ENCODE measurements around the gene DCAF5. TPM values are rescaled to one million over a fixed set of nuclear protein-coding genes. Genes with fewer than 3 reads are reported as not detected.

DCAF5 gene
- total and polyA plus RNA-seq, 4 donors = 29.3 to 51.1 (median 39.2) TPM

- peaks cover 2% of the 10 kb centered on the region for H3K36me3 ChIP-seq (ENCODE audit: control insufficient read depth, insufficient read depth, low read length)
- 0% methylated on average over 55 of the region's 57 CpGs for WGBS (ENCODE audit: insufficient coverage)
- H3K27ac ChIP-seq (ENCODE audit: low read depth, low read length) = peak overlapping the region; percentile 94
- H3K4me3 ChIP-seq (ENCODE audit: low read depth, low read length) = peak overlapping the region; percentile 91
- peak in 5 of 6 donors; percentile 40 to 89 (median 61) for DNase-seq (ENCODE audit: low read depth in 4 of 6, low spot score in 6 of 6)
- no peaks in the 10 kb centered on the region for H3K27me3 ChIP-seq (ENCODE audit: control insufficient read depth, insufficient read depth, low read length)
- no peaks in the 10 kb centered on the region for H3K9me3 ChIP-seq (ENCODE audit: control insufficient read depth, insufficient read depth, low read length)
- H3K4me1 ChIP-seq (ENCODE audit: control insufficient read depth, insufficient read depth, low read length) = peaks cover 7% of the 10 kb centered on the region
Observed at GRCh38 chr14:69151458-69152180, 1.3 kb downstream of the DCAF5 start.

- Histone ChIP-seq H3K27ac (ENCODE audit: low read depth, low read length) (no peak overlapping the region), H3K9me3 (ENCODE audit: control insufficient read depth, insufficient read depth, low read length) (no peaks in the 10 kb centered on the region), H3K36me3 (ENCODE audit: control insufficient read depth, insufficient read depth, low read length) (peaks cover 2% of the 10 kb centered on the region), H3K4me1 (ENCODE audit: control insufficient read depth, insufficient read depth, low read length) (peaks cover 7% of the 10 kb centered on the region), H3K4me3 (ENCODE audit: low read depth, low read length) (no peak overlapping the region), H3K27me3 (ENCODE audit: control insufficient read depth, insufficient read depth, low read length) (no peaks in the 10 kb centered on the region)
- DNase-seq (ENCODE audit: low read depth in 4 of 6, low spot score in 6 of 6) = no peak
- 93% methylated on average over 1 of the region's 2 CpGs for WGBS (ENCODE audit: insufficient coverage)
Observed at GRCh38 chr14:69149461-69150244, 3.3 kb downstream of the DCAF5 start.

GRCh38 chr14:69142101-69142500 is 10.8 kb downstream of the DCAF5 start:
- H3K4me1 ChIP-seq (ENCODE audit: control insufficient read depth, insufficient read depth, low read length) = no peaks in the 10 kb centered on the region
- 79% methylated on average over 3 of the region's 5 CpGs for WGBS (ENCODE audit: insufficient coverage)
- no peak overlapping the region for H3K27ac ChIP-seq (ENCODE audit: low read depth, low read length)
- DNase-seq (ENCODE audit: low read depth in 4 of 6, low spot score in 6 of 6) = no peak
- no peaks in the 10 kb centered on the region for H3K27me3 ChIP-seq (ENCODE audit: control insufficient read depth, insufficient read depth, low read length)
- peaks cover 2% of the 10 kb centered on the region for H3K36me3 ChIP-seq (ENCODE audit: control insufficient read depth, insufficient read depth, low read length)
- H3K9me3 ChIP-seq (ENCODE audit: control insufficient read depth, insufficient read depth, low read length) = no peaks in the 10 kb centered on the region
- no peak overlapping the region for H3K4me3 ChIP-seq (ENCODE audit: low read depth, low read length)

- H3K27me3 ChIP-seq (ENCODE audit: control insufficient read depth, insufficient read depth, low read length) = no peaks in the 10 kb centered on the region
- peaks cover 2% of the 10 kb centered on the region for H3K36me3 ChIP-seq (ENCODE audit: control insufficient read depth, insufficient read depth, low read length)
- WGBS (ENCODE audit: insufficient coverage) = 67% methylated on average over 1 of the region's 1 CpG
- no peak for DNase-seq (ENCODE audit: low read depth in 4 of 6, low spot score in 6 of 6)
- no peak overlapping the region for H3K27ac ChIP-seq (ENCODE audit: low read depth, low read length)
- H3K4me3 ChIP-seq (ENCODE audit: low read depth, low read length) = no peak overlapping the region
- H3K9me3 ChIP-seq (ENCODE audit: control insufficient read depth, insufficient read depth, low read length) = no peaks in the 10 kb centered on the region
- H3K4me1 ChIP-seq (ENCODE audit: control insufficient read depth, insufficient read depth, low read length) = no peaks in the 10 kb centered on the region
Observed at GRCh38 chr14:69141550-69141949, 11.4 kb downstream of the DCAF5 start.

GRCh38 chr14:69139743-69140142 is 13.2 kb downstream of the DCAF5 start:
- Histone ChIP-seq H3K9me3 (ENCODE audit: control insufficient read depth, insufficient read depth, low read length) (no peaks in the 10 kb centered on the region), H3K36me3 (ENCODE audit: control insufficient read depth, insufficient read depth, low read length) (peaks cover 2% of the 10 kb centered on the region), H3K4me3 (ENCODE audit: low read depth, low read length) (no peak overlapping the region), H3K4me1 (ENCODE audit: control insufficient read depth, insufficient read depth, low read length) (no peaks in the 10 kb centered on the region), H3K27me3 (ENCODE audit: control insufficient read depth, insufficient read depth, low read length) (no peaks in the 10 kb centered on the region), H3K27ac (ENCODE audit: low read depth, low read length) (no peak overlapping the region)
- DNase-seq (ENCODE audit: low read depth in 4 of 6, low spot score in 6 of 6) = no peak
- WGBS (ENCODE audit: insufficient coverage) = 67% methylated on average over 5 of the region's 7 CpGs

GRCh38 chr14:69137843-69138535 is 14.9 kb downstream of the DCAF5 start:
- Histone ChIP-seq H3K4me1 (ENCODE audit: control insufficient read depth, insufficient read depth, low read length) (no peaks in the 10 kb centered on the region), H3K9me3 (ENCODE audit: control insufficient read depth, insufficient read depth, low read length) (no peaks in the 10 kb centered on the region), H3K27ac (ENCODE audit: low read depth, low read length) (no peak overlapping the region), H3K4me3 (ENCODE audit: low read depth, low read length) (no peak overlapping the region), H3K36me3 (ENCODE audit: control insufficient read depth, insufficient read depth, low read length) (no peaks in the 10 kb centered on the region), H3K27me3 (ENCODE audit: control insufficient read depth, insufficient read depth, low read length) (no peaks in the 10 kb centered on the region)
- no peak for DNase-seq (ENCODE audit: low read depth in 4 of 6, low spot score in 6 of 6)
- no CpG with 5 or more reads among the region's 2 CpGs for WGBS (ENCODE audit: insufficient coverage)

- DNase-seq (ENCODE audit: low read depth in 4 of 6, low spot score in 6 of 6) = peak in 1 of 6 donors; percentile 22
- WGBS (ENCODE audit: insufficient coverage) = no CpG with 5 or more reads among the region's 1 CpG
- H3K4me1 ChIP-seq (ENCODE audit: control insufficient read depth, insufficient read depth, low read length) = no peaks in the 10 kb centered on the region
- H3K36me3 ChIP-seq (ENCODE audit: control insufficient read depth, insufficient read depth, low read length) = no peaks in the 10 kb centered on the region
- no peak overlapping the region for H3K27ac ChIP-seq (ENCODE audit: low read depth, low read length)
- no peak overlapping the region for H3K4me3 ChIP-seq (ENCODE audit: low read depth, low read length)
- H3K27me3 ChIP-seq (ENCODE audit: control insufficient read depth, insufficient read depth, low read length) = no peaks in the 10 kb centered on the region
- no peaks in the 10 kb centered on the region for H3K9me3 ChIP-seq (ENCODE audit: control insufficient read depth, insufficient read depth, low read length)
Observed at GRCh38 chr14:69137416-69137815, 15.5 kb downstream of the DCAF5 start.

GRCh38 chr14:69135133-69135532 is 17.8 kb downstream of the DCAF5 start:
- Histone ChIP-seq H3K9me3 (ENCODE audit: control insufficient read depth, insufficient read depth, low read length) (no peaks in the 10 kb centered on the region), H3K27me3 (ENCODE audit: control insufficient read depth, insufficient read depth, low read length) (no peaks in the 10 kb centered on the region), H3K27ac (ENCODE audit: low read depth, low read length) (no peak overlapping the region), H3K4me1 (ENCODE audit: control insufficient read depth, insufficient read depth, low read length) (no peaks in the 10 kb centered on the region), H3K4me3 (ENCODE audit: low read depth, low read length) (no peak overlapping the region), H3K36me3 (ENCODE audit: control insufficient read depth, insufficient read depth, low read length) (no peaks in the 10 kb centered on the region)
- 100% methylated on average over 1 of the region's 4 CpGs for WGBS (ENCODE audit: insufficient coverage)
- DNase-seq (ENCODE audit: low read depth in 4 of 6, low spot score in 6 of 6) = no peak

GRCh38 chr14:69133206-69134125 is 19.5 kb downstream of the DCAF5 start:
- no peaks in the 10 kb centered on the region for H3K36me3 ChIP-seq (ENCODE audit: control insufficient read depth, insufficient read depth, low read length)
- peaks cover 9% of the 10 kb centered on the region for H3K4me1 ChIP-seq (ENCODE audit: control insufficient read depth, insufficient read depth, low read length)
- WGBS (ENCODE audit: insufficient coverage) = no CpG with 5 or more reads among the region's 3 CpGs
- H3K9me3 ChIP-seq (ENCODE audit: control insufficient read depth, insufficient read depth, low read length) = no peaks in the 10 kb centered on the region
- peak in 1 of 6 donors; percentile 20 for DNase-seq (ENCODE audit: low read depth in 4 of 6, low spot score in 6 of 6)
- H3K27ac ChIP-seq (ENCODE audit: low read depth, low read length) = no peak overlapping the region
- no peaks in the 10 kb centered on the region for H3K27me3 ChIP-seq (ENCODE audit: control insufficient read depth, insufficient read depth, low read length)
- H3K4me3 ChIP-seq (ENCODE audit: low read depth, low read length) = no peak overlapping the region

All from spinal cord (tissue), 10 donors.